DOHH2 (cell line): ENCODE measurements around the gene PHC2.

Experiments
- H3F3A ChIP-seq: fragments of 200-600 bp; sonication (generic), shearing (Covaris generic); 2 replicates; pipeline ENCODE4 v1.6.0; 2016; ENCODE audit warnings: antibody characterized with exemption, mild to moderate bottlenecking; ENCODE audit not compliant: control insufficient read depth, insufficient read depth
- H3K27ac ChIP-seq: fragments of 200-600 bp; sonication (generic); 2 replicates; pipeline ENCODE4 v1.5.1; 2014; ENCODE audit warnings: low read depth, mild to moderate bottlenecking, low read length, moderate library complexity
- H3K27me3 ChIP-seq: fragments of 200-600 bp; sonication (generic); 2 replicates; pipeline ENCODE4 v1.6.1; 2014; ENCODE audit warnings: mild to moderate bottlenecking, low read length, mixed read lengths; ENCODE audit not compliant: control insufficient read depth
- H3K36me3 ChIP-seq: fragments of 200-600 bp; sonication (generic); 2 replicates; pipeline ENCODE4 v1.6.1; 2014; ENCODE audit warnings: mild to moderate bottlenecking, low read length, moderate library complexity, mixed read lengths; ENCODE audit not compliant: control insufficient read depth
- H3K4me1 ChIP-seq: fragments of 200-600 bp; sonication (generic); 2 replicates; pipeline ENCODE4 v1.6.1; 2014; ENCODE audit warnings: mild to moderate bottlenecking, low read length, mixed read lengths; ENCODE audit not compliant: control insufficient read depth
- H3K4me2 ChIP-seq: fragments of 200-600 bp; sonication (generic); 2 replicates; pipeline ENCODE4 v1.6.0; 2014; ENCODE audit warnings: mild to moderate bottlenecking, low read length, moderate library complexity
- H3K4me3 ChIP-seq: fragments of 200-600 bp; sonication (generic); 2 replicates; pipeline ENCODE4 v1.5.1; 2014; ENCODE audit warnings: mild to moderate bottlenecking, low read length, mixed read lengths
- H3K79me2 ChIP-seq: fragments of 200-600 bp; sonication (generic); 2 replicates; pipeline ENCODE4 v1.6.1; 2014; ENCODE audit warnings: mild to moderate bottlenecking, low read length, mixed read lengths; ENCODE audit not compliant: control insufficient read depth
- H3K9me2 ChIP-seq: fragments of 200-600 bp; sonication (generic); replicated peaks from 2 replicates; pipeline ENCODE4 v1.6.1; 2014; ENCODE audit warnings: mild to moderate bottlenecking, low read length, mixed read lengths; ENCODE audit not compliant: control insufficient read depth
- H3K9me3 ChIP-seq: fragments of 200-600 bp; sonication (generic); 2 replicates; pipeline ENCODE4 v1.6.1; 2014; ENCODE audit warnings: antibody characterized with exemption, low read length, mixed read lengths; ENCODE audit not compliant: control insufficient read depth, insufficient read depth
- H4K20me1 ChIP-seq: fragments of 200-600 bp; sonication (generic); 2 replicates; pipeline ENCODE4 v1.6.0; 2014; ENCODE audit warnings: low read depth, mild to moderate bottlenecking, antibody characterized with exemption, low read length, moderate library complexity; ENCODE audit not compliant: control insufficient read depth, insufficient read depth
- CTCF ChIP-seq: fragments of 200-600 bp; sonication (generic); IDR thresholded peaks from one replicate; pipeline ENCODE4 v1.5.1; 2014; ENCODE audit warnings: antibody characterized with exemption, mild to moderate bottlenecking, low read depth, low read length; ENCODE audit not compliant: poor library complexity, severe bottlenecking
- EZH2phosphoT487 ChIP-seq: fragments of 200-600 bp; sonication (generic); IDR thresholded peaks from 2 replicates; pipeline ENCODE4 v1.6.1; 2017; ENCODE audit warnings: borderline replicate concordance, mild to moderate bottlenecking, antibody characterized with exemption, low read length, moderate library complexity, mixed read lengths

The PHC2 gene

GRCh38 chr1:33397125-33397506 is 33.8 kb downstream of the PHC2 start:
- Histone ChIP-seq H3K9me3 (no peaks in the 10 kb centered on the region), H3K36me3 (no peaks in the 10 kb centered on the region), H3K79me2 (no peaks in the 10 kb centered on the region), H3K4me1 (no peaks in the 10 kb centered on the region), H3F3A (no peaks in the 10 kb centered on the region), H4K20me1 (no peaks in the 10 kb centered on the region), H3K4me2 (no peak overlapping the region), H3K9me2 (no peaks in the 10 kb centered on the region), H3K27me3 (peaks cover 15% of the 10 kb centered on the region), H3K27ac (no peak overlapping the region), H3K4me3 (no peak overlapping the region)
- TF ChIP-seq CTCF (no peak), EZH2phosphoT487 (no peak)

- H3K4me3 ChIP-seq, result no peak overlapping the region
- no peak overlapping the region for H3K4me2 ChIP-seq
- H3K4me1 ChIP-seq, result no peaks in the 10 kb centered on the region
- H3F3A ChIP-seq, result no peaks in the 10 kb centered on the region
- no peak overlapping the region for H3K27ac ChIP-seq
- H3K27me3 ChIP-seq, result peaks cover 21% of the 10 kb centered on the region
- no peaks in the 10 kb centered on the region for H3K79me2 ChIP-seq
- H3K9me3 ChIP-seq, result no peaks in the 10 kb centered on the region
- no peaks in the 10 kb centered on the region for H3K36me3 ChIP-seq
- no peak for TF ChIP-seq CTCF
- no peak for TF ChIP-seq EZH2phosphoT487
- H3K9me2 ChIP-seq, result no peaks in the 10 kb centered on the region
- no peaks in the 10 kb centered on the region for H4K20me1 ChIP-seq
Measured at GRCh38 chr1:33396188-33397124, 34.4 kb downstream of the PHC2 start.

- H3K4me3 ChIP-seq, result no peak overlapping the region
- H3K4me1 ChIP-seq, result 0 out of 2 replicates have a peak, but pooled peaks cover 4% of the 10 kb centered on the region
- no peak overlapping the region for H3K4me2 ChIP-seq
- H3K27ac ChIP-seq, result no peak overlapping the region
- H3K9me3 ChIP-seq, result no peaks in the 10 kb centered on the region
- H3K27me3 ChIP-seq, result peaks cover 15% of the 10 kb centered on the region; the same call in 1 of the 2 replicates
- H3K79me2 ChIP-seq, result no peaks in the 10 kb centered on the region
- no peak for TF ChIP-seq CTCF
- no peak for TF ChIP-seq EZH2phosphoT487
- H4K20me1 ChIP-seq, result no peaks in the 10 kb centered on the region
- no peaks in the 10 kb centered on the region for H3F3A ChIP-seq
- H3K36me3 ChIP-seq, result no peaks in the 10 kb centered on the region
- H3K9me2 ChIP-seq, result no peaks in the 10 kb centered on the region
Measured at GRCh38 chr1:33394770-33395169, 36.1 kb downstream of the PHC2 start.
